ENCODE measurements around the gene LRRC74A. TPM values are rescaled to one million over a fixed set of nuclear protein-coding genes. Genes with fewer than 3 reads are reported as not detected.
"Not testable (repeated sequence)": the region's sequence is repeated elsewhere in the genome, so short reads cannot be mapped to it uniquely, and the experiment has no call there.

The LRRC74A gene
- total RNA-seq, 2 donors from 2014 or later = not detected

- Histone ChIP-seq H3K27me3 (ENCODE audit: control insufficient read depth, insufficient read depth, low read length, poor library complexity, severe bottlenecking) (no peaks in the 10 kb centered on the region), H3K27ac (ENCODE audit: low read depth, low read length) (no peak overlapping the region), H3K4me3 (ENCODE audit: low read length) (no peak overlapping the region), H3K4me1 (ENCODE audit: control insufficient read depth, insufficient read depth, low read length) (no peaks in the 10 kb centered on the region), H3K9me3 (ENCODE audit: control insufficient read depth, low read length) (peaks cover 9% of the 10 kb centered on the region), H3K9ac (ENCODE audit: extremely low read depth, low read length, poor library complexity, severe bottlenecking) (no peak overlapping the region), H3K36me3 (ENCODE audit: control insufficient read depth, insufficient read depth, low read length) (no peaks in the 10 kb centered on the region)
- no peaks in the 10 kb centered on the region for H3K36me3 Mint-ChIP-seq (ENCODE audit: low read depth)
- H3K9me3 Mint-ChIP-seq = peaks cover 15% of the 10 kb centered on the region
- no peak overlapping the region for H3K27ac Mint-ChIP-seq
- DNase-seq = no peak
- TF ChIP-seq, protein P1, sequence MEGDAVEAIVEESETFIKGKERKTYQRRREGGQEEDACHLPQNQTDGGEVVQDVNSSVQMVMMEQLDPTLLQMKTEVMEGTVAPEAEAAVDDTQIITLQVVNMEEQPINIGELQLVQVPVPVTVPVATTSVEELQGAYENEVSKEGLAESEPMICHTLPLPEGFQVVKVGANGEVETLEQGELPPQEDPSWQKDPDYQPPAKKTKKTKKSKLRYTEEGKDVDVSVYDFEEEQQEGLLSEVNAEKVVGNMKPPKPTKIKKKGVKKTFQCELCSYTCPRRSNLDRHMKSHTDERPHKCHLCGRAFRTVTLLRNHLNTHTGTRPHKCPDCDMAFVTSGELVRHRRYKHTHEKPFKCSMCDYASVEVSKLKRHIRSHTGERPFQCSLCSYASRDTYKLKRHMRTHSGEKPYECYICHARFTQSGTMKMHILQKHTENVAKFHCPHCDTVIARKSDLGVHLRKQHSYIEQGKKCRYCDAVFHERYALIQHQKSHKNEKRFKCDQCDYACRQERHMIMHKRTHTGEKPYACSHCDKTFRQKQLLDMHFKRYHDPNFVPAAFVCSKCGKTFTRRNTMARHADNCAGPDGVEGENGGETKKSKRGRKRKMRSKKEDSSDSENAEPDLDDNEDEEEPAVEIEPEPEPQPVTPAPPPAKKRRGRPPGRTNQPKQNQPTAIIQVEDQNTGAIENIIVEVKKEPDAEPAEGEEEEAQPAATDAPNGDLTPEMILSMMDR (conservative IDR thresholded peaks at IDR 0.05) = no peak
- peaks cover 6% of the 10 kb centered on the region for H3K27me3 Mint-ChIP-seq (ENCODE audit: insufficient read depth)
- no peaks in the 10 kb centered on the region for H3K4me1 Mint-ChIP-seq
- WGBS, 2 experiments (ENCODE audit: insufficient coverage in 1 of 2, insufficient read length in 1 of 2) = 67 to 77% methylated on average over 1 of the region's 1 CpG
- H3K4me3 Mint-ChIP-seq = no peak overlapping the region
These were observed 65.2 kb downstream of the LRRC74A start for GRCh38 chr14:76891391-76891790.

DNA sequence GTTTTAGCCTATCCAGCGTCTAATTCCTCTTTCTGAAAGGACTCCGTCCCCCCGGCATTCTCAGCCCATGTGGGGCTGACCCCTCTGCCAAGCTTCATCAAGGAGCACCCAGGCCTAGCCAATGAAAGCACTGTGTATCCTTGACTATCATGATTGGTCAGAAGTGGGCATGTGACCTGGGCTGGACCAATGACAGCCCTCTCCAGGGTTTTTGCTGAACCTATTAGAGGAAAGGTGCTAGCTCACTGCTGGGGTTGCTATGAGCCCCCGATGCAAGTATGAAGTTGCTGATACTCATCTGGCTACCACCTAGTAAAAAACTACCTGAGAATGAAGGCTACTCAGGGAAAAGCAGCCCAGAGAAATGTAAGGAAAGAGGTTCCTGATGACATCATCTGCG is 68.1 kb downstream of the LRRC74A start:
- no peak overlapping the region for H3K4me3 Mint-ChIP-seq
- no peak for DNase-seq
- H3K36me3 Mint-ChIP-seq (ENCODE audit: low read depth) = no peaks in the 10 kb centered on the region
- no peak overlapping the region for H3K27ac Mint-ChIP-seq
- peaks cover 33% of the 10 kb centered on the region for H3K9me3 Mint-ChIP-seq
- TF ChIP-seq, protein P1 (conservative IDR thresholded peaks at IDR 0.05) = no peak
- Histone ChIP-seq H3K4me1 (ENCODE audit: control insufficient read depth, insufficient read depth, low read length) (no peaks in the 10 kb centered on the region), H3K36me3 (ENCODE audit: control insufficient read depth, insufficient read depth, low read length) (no peaks in the 10 kb centered on the region), H3K27me3 (ENCODE audit: control insufficient read depth, insufficient read depth, low read length, poor library complexity, severe bottlenecking) (no peaks in the 10 kb centered on the region), H3K27ac (ENCODE audit: low read depth, low read length) (no peak overlapping the region), H3K4me3 (ENCODE audit: low read length) (no peak overlapping the region), H3K9me3 (ENCODE audit: control insufficient read depth, low read length) (peaks cover 9% of the 10 kb centered on the region), H3K9ac (ENCODE audit: extremely low read depth, low read length, poor library complexity, severe bottlenecking) (no peak overlapping the region)
- H3K27me3 Mint-ChIP-seq (ENCODE audit: insufficient read depth) = no peaks in the 10 kb centered on the region
- H3K4me1 Mint-ChIP-seq = no peaks in the 10 kb centered on the region
- 86 to 98% methylated on average over 2 to 5 of the region's 5 CpGs for WGBS, 2 experiments (ENCODE audit: insufficient coverage in 1 of 2, insufficient read length in 1 of 2)

DNA sequence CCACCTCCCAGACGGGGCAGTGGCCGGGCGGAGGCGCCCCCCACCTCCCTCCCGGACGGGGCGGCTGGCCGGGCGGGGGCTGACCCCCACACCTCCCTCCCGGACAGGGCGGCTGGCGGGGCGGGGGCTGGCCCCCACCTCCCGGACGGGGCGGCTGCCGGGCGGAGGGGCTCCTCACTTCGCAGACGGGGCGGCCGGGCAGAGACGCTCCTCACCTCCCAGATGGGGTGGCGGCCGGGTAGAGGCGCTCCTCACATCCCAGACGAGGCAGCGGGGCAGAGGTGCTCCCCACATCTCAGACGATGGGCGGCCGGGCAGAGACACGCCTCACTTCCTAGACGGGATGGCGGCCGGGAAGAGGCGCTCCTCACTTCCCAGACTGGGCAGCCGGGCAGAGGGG is 71.8 kb downstream of the LRRC74A start:
- H3K9me3 ChIP-seq (ENCODE audit: control insufficient read depth, low read length); H3K27ac ChIP-seq (ENCODE audit: low read depth, low read length); H3K4me3 Mint-ChIP-seq; H3K36me3 ChIP-seq (ENCODE audit: control insufficient read depth, insufficient read depth, low read length); H3K4me1 Mint-ChIP-seq; H3K9ac ChIP-seq (ENCODE audit: extremely low read depth, low read length, poor library complexity, severe bottlenecking); H3K36me3 Mint-ChIP-seq (ENCODE audit: low read depth); H3K27me3 ChIP-seq (ENCODE audit: control insufficient read depth, insufficient read depth, low read length, poor library complexity, severe bottlenecking); H3K4me1 ChIP-seq (ENCODE audit: control insufficient read depth, insufficient read depth, low read length); H3K27ac Mint-ChIP-seq; DNase-seq; H3K27me3 Mint-ChIP-seq (ENCODE audit: insufficient read depth); H3K4me3 ChIP-seq (ENCODE audit: low read length): not testable (repeated sequence)
- WGBS, 2 experiments (ENCODE audit: insufficient coverage in 1 of 2, insufficient read length in 1 of 2) = 85% methylated on average over 34 of the region's 37 CpGs; no CpG with 5 or more reads in 1 of the 2 experiments
- H3K9me3 Mint-ChIP-seq = peaks cover 32% of the 10 kb centered on the region

DNA sequence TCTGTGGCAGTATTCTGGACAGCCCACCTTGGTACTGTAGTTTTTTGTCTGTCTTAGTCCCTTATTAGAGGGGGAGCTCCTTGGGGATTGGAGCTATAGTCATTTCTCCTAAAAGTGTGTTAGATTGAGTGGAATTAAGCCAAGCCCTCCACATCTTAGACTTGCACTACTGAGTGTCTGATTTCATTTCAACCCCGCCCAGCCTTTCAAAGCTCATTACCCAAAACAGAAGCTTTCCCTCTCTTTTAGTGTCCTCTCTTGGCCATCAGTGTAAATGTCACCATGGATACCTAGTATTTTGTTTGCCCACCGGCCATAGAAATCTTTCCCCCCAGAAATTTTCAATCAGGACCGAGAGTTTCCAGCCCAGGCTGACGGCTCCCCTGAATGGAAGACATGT is 74.5 kb downstream of the LRRC74A start:
- Histone ChIP-seq H3K4me1 (ENCODE audit: control insufficient read depth, insufficient read depth, low read length) (no peaks in the 10 kb centered on the region), H3K9me3 (ENCODE audit: control insufficient read depth, low read length) (no peaks in the 10 kb centered on the region), H3K9ac (ENCODE audit: extremely low read depth, low read length, poor library complexity, severe bottlenecking) (no peak overlapping the region), H3K27me3 (ENCODE audit: control insufficient read depth, insufficient read depth, low read length, poor library complexity, severe bottlenecking) (no peaks in the 10 kb centered on the region), H3K4me3 (ENCODE audit: low read length) (no peak overlapping the region), H3K36me3 (ENCODE audit: control insufficient read depth, insufficient read depth, low read length) (no peaks in the 10 kb centered on the region), H3K27ac (ENCODE audit: low read depth, low read length) (no peak overlapping the region)
- WGBS, 2 experiments (ENCODE audit: insufficient coverage in 1 of 2, insufficient read length in 1 of 2) = 88% methylated on average over 3 to 4 of the region's 4 CpGs
- Mint-ChIP-seq H3K36me3 (ENCODE audit: low read depth) (no peaks in the 10 kb centered on the region), H3K27me3 (ENCODE audit: insufficient read depth) (peaks cover 2% of the 10 kb centered on the region), H3K4me1 (peaks cover 8% of the 10 kb centered on the region), H3K9me3 (peaks cover 30% of the 10 kb centered on the region), H3K27ac (no peak overlapping the region), H3K4me3 (no peak overlapping the region)
- DNase-seq = no peak
- TF ChIP-seq, protein P1 (conservative IDR thresholded peaks at IDR 0.05) = no peak

Data from endodermal cell (in vitro differentiated cells).